Measurements from ENCODE around the gene SDHAF2.
"Not testable (repeated sequence)": the region's sequence is repeated elsewhere in the genome, so short reads cannot be mapped to it uniquely, and the experiment has no call there.

SDHAF2 gene

DNA sequence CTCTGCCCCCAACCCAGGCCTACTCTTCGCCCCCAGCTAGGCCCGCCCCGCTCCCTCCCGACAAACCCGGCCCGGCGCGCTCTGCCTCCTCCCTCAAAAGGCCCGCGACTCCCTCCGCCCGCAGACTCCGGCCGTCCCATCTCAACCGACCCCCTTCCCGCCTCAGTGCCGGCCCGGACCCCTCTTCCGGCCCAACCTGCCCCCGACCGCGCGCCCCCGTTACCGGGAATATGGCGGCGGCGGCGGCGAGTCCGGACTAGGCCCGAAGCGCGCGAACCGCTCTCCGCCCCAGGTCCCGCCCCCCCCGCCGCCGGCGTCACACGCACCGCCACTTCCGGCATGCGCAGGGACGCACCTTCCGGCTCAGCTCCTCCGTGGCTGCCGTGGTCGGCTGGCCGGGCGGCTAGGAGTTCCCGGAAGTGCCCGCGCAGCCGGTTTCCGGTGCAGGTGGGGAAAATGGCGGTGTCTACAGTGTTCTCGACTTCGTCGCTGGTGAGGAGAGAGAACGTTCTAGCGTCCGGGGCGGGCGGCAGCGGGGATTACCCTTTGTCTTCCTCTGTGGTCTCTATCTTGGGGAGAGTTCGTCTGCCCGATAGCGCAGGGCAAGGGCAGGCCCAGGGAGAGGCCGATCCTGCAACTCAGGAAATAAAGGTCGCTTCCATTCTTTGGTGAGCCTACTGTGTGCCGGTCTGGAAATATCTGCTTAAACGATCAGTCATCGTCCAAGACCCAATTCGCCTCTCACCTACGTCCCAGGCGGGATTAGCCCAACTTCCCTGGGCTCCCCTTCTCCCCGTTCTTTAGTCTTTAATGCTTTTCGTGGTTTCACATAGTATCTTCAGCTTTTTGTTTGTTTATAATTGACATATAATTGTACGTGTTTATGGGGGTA is at the start of gene SDHAF2, which contains the start of gene CPSF7:
Gene SDHAF2 (plus strand): TSS at position 434 of the 892 bp plus-strand sequence. CDS start 23 bp downstream, at position 457.
Gene CPSF7 (minus strand): TSS at position 285 of the 892 bp plus-strand sequence. CDS start 740 bp downstream, outside the sequence.
- peaks cover 3 to 30% (median 20%) of the 10 kb centered on the region in 5 donors for H3K4me1 ChIP-seq (ENCODE audit: control insufficient read depth in 5 of 5, insufficient read depth in 5 of 5, low read length in 5 of 5)
- peak within 1 kb of the TSS; percentile 85 to 99 (median 96) for H3K4me3 ChIP-seq (ENCODE audit: low read depth in 1 of 5, low read length in 5 of 5)
- peak within 1 kb of the TSS; percentile 97 to 99 (median 99) for H3K9ac ChIP-seq (ENCODE audit: low read length in 5 of 5)
- no peaks in the 10 kb centered on the region for H3K27me3 ChIP-seq (ENCODE audit: control insufficient read depth in 5 of 5, insufficient read depth in 4 of 5, low read length in 5 of 5)
- peaks cover 21 to 42% (median 31%) of the 10 kb centered on the region in 5 donors for H3K36me3 ChIP-seq (ENCODE audit: control insufficient read depth in 5 of 5, insufficient read depth in 5 of 5, low read length in 5 of 5)
- no peaks in the 10 kb centered on the region for H3K9me3 ChIP-seq (ENCODE audit: control insufficient read depth in 5 of 5, low read length in 5 of 5)
- H3K27ac ChIP-seq (ENCODE audit: low read depth, low read length): peak within 1 kb of the TSS; percentile 97

DNA sequence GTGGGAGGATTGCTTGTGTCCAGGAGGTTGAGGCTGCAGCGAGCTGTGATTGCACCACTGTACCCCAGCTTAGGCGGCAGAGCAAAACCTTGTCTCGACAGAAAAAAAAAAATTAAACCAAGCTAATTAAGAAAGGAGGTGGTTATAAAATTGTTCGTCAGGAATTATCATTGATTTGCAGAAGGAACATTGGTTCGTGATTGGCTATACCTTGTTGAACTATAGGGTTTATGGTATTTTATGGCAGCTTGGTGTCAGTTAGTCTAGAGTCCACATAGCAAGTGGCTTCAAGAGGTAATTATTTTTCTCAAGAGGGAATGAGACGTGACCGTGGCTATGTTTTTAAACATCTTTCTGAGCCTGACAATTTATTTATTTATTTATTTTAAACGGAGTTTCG is 49.0 kb upstream of the SDHAF2 start:
- Histone ChIP-seq H3K9ac (ENCODE audit: low read length in 5 of 5) (no peak overlapping the region), H3K27ac (ENCODE audit: low read depth, low read length) (no peak overlapping the region), H3K9me3 (ENCODE audit: control insufficient read depth in 5 of 5, low read length in 5 of 5) (no peaks in the 10 kb centered on the region), H3K27me3 (ENCODE audit: control insufficient read depth in 5 of 5, insufficient read depth in 4 of 5, low read length in 5 of 5) (no peaks in the 10 kb centered on the region), H3K36me3 (ENCODE audit: control insufficient read depth in 5 of 5, insufficient read depth in 5 of 5, low read length in 5 of 5) (peaks cover 0 to 3% (median 0%) of the 10 kb centered on the region in 5 donors), H3K4me3 (ENCODE audit: low read depth in 1 of 5, low read length in 5 of 5) (no peak overlapping the region), H3K4me1 (ENCODE audit: control insufficient read depth in 5 of 5, insufficient read depth in 5 of 5, low read length in 5 of 5) (peaks cover 2 to 29% (median 16%) of the 10 kb centered on the region in 5 donors)

DNA sequence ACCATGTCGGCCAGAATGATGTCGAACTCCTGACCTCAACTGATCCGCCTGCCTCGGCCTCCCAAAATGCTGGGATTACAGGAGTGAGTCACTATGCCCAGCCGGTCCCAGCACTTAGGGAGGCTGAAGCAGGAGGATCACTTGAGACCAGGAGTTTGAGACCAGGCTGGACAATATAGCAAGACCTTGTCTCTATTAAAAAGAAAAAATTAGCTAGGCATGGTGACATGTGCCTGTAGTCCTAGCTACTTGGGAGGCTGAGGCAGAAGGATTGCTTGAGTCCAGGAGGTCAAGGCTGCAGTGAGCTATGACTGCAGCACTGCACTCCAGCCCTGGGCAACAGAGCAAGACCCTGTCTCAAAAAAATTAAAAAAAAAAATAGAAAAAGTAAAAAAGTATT is 46.1 kb upstream of the SDHAF2 start:
- H3K27me3 ChIP-seq (ENCODE audit: control insufficient read depth in 5 of 5, insufficient read depth in 4 of 5, low read length in 5 of 5); H3K27ac ChIP-seq (ENCODE audit: low read depth, low read length); H3K36me3 ChIP-seq (ENCODE audit: control insufficient read depth in 5 of 5, insufficient read depth in 5 of 5, low read length in 5 of 5); H3K9me3 ChIP-seq (ENCODE audit: control insufficient read depth in 5 of 5, low read length in 5 of 5); H3K9ac ChIP-seq (ENCODE audit: low read length in 5 of 5); H3K4me3 ChIP-seq (ENCODE audit: low read depth in 1 of 5, low read length in 5 of 5): not testable (repeated sequence)
- H3K4me1 ChIP-seq (ENCODE audit: control insufficient read depth in 5 of 5, insufficient read depth in 5 of 5, low read length in 5 of 5): peaks cover 0 to 19% (median 14%) of the 10 kb centered on the region in 5 donors

- Histone ChIP-seq H3K9me3 (ENCODE audit: control insufficient read depth in 5 of 5, low read length in 5 of 5) (peaks cover 0 to under 1% (median 0%) of the 10 kb centered on the region in 5 donors), H3K27me3 (ENCODE audit: control insufficient read depth in 5 of 5, insufficient read depth in 4 of 5, low read length in 5 of 5) (no peaks in the 10 kb centered on the region), H3K4me3 (ENCODE audit: low read depth in 1 of 5, low read length in 5 of 5) (no peak overlapping the region), H3K36me3 (ENCODE audit: control insufficient read depth in 5 of 5, insufficient read depth in 5 of 5, low read length in 5 of 5) (no peaks in the 10 kb centered on the region), H3K9ac (ENCODE audit: low read length in 5 of 5) (no peak overlapping the region), H3K4me1 (ENCODE audit: control insufficient read depth in 5 of 5, insufficient read depth in 5 of 5, low read length in 5 of 5) (peaks cover 0 to 12% (median 7%) of the 10 kb centered on the region in 5 donors), H3K27ac (ENCODE audit: low read depth, low read length) (no peak overlapping the region)
Measured at GRCh38 chr11:61384271-61385242, 45.4 kb upstream of the SDHAF2 start.

GRCh38 chr11:61390161-61390560 is 39.8 kb upstream of the SDHAF2 start:
- Histone ChIP-seq H3K9ac (ENCODE audit: low read length in 5 of 5) (no peak overlapping the region), H3K27ac (ENCODE audit: low read depth, low read length) (no peak overlapping the region), H3K4me3 (ENCODE audit: low read depth in 1 of 5, low read length in 5 of 5) (no peak overlapping the region), H3K4me1 (ENCODE audit: control insufficient read depth in 5 of 5, insufficient read depth in 5 of 5, low read length in 5 of 5) (peaks cover 0 to 26% (median 24%) of the 10 kb centered on the region in 5 donors), H3K27me3 (ENCODE audit: control insufficient read depth in 5 of 5, insufficient read depth in 4 of 5, low read length in 5 of 5) (no peaks in the 10 kb centered on the region), H3K36me3 (ENCODE audit: control insufficient read depth in 5 of 5, insufficient read depth in 5 of 5, low read length in 5 of 5) (peaks cover 0 to 4% (median 3%) of the 10 kb centered on the region in 5 donors), H3K9me3 (ENCODE audit: control insufficient read depth in 5 of 5, low read length in 5 of 5) (peaks cover 0 to 3% (median 0%) of the 10 kb centered on the region in 5 donors)

DNA sequence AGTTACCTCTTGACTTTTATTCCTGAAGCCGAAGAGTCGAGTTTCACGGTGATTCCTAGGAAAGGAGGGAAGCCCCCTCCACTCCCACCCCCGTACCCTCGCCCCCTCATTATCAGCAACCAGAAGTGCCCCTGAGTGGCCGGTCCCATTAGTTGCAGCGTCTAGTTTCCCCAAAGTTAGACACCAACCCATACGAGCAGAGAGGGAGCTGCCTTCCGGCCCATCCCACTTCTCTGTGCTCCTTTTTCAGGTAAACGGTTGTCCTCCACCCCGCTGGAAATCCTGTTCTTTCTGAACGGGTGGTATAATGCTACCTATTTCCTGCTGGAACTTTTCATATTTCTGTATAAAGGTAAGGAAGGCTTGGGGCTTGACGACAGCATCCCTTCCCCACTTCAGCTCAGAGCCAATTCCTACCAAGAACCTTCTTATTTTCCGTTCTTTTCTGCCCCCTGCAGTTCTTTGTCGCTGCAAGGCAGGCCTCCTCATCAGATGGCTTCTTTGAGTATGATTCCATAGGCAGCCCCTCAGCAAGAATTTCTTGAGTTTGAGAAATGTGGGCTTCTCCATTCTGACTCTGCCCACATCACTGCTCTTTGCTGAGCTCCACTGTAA is 36.8 kb upstream of the SDHAF2 start:
- Histone ChIP-seq H3K9me3 (ENCODE audit: control insufficient read depth in 5 of 5, low read length in 5 of 5) (peaks cover 0 to 3% (median 0%) of the 10 kb centered on the region in 5 donors), H3K27ac (ENCODE audit: low read depth, low read length) (peak overlapping the region; percentile 57), H3K4me3 (ENCODE audit: low read depth in 1 of 5, low read length in 5 of 5) (peak overlapping the region; percentile 85 to 98 (median 96)), H3K9ac (ENCODE audit: low read length in 5 of 5) (peak overlapping the region; percentile 79 to 99 (median 86)), H3K4me1 (ENCODE audit: control insufficient read depth in 5 of 5, insufficient read depth in 5 of 5, low read length in 5 of 5) (peaks cover 0 to 19% (median 17%) of the 10 kb centered on the region in 5 donors), H3K27me3 (ENCODE audit: control insufficient read depth in 5 of 5, insufficient read depth in 4 of 5, low read length in 5 of 5) (no peaks in the 10 kb centered on the region), H3K36me3 (ENCODE audit: control insufficient read depth in 5 of 5, insufficient read depth in 5 of 5, low read length in 5 of 5) (peaks cover 0 to 14% (median 11%) of the 10 kb centered on the region in 5 donors)

DNA sequence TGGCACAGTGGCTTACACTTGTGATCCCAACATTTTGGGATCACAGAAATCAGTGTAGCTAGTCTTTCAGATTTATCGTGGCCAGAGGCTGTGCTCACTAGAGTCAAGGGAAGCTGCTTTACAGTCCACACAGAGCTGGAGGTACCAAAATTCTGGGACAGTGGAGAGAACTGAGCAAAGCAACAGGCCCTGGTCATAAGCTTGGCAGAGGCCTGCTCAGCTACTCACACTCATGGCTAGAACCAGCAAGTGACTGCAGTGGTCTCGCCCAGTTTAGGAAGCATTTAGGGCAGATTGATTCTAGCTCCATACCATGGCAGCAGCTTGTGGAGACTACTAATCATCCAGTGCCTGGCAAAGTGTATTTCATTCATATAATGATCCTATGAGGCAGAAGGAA is 28.8 kb upstream of the SDHAF2 start:
- peaks cover 30 to 62% (median 56%) of the 10 kb centered on the region in 5 donors for H3K36me3 ChIP-seq (ENCODE audit: control insufficient read depth in 5 of 5, insufficient read depth in 5 of 5, low read length in 5 of 5)

DNA sequence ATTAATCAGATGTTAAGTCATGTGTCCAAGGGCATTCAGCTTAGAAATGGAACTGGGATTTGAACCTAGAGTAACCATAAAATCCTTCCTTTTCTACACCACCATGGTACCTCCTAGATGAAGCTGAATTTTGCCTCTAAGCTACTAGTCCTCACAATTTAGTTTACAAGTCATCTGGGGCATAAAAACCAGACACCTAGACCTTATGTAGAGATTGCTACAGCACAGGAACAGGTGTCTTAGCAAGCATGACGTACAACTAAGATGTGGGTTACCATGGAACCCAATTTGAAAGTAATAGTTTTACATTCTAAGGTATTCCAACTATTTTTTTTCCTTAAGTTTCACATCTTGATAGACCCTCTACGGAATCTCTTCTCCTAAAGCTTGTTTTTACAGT is 28.4 kb upstream of the SDHAF2 start:
- Histone ChIP-seq H3K9ac (ENCODE audit: low read length in 5 of 5) (no peak overlapping the region), H3K27ac (ENCODE audit: low read depth, low read length) (no peak overlapping the region), H3K36me3 (ENCODE audit: control insufficient read depth in 5 of 5, insufficient read depth in 5 of 5, low read length in 5 of 5) (peaks cover 34 to 66% (median 59%) of the 10 kb centered on the region in 5 donors), H3K4me1 (ENCODE audit: control insufficient read depth in 5 of 5, insufficient read depth in 5 of 5, low read length in 5 of 5) (no peaks in the 10 kb centered on the region), H3K27me3 (ENCODE audit: control insufficient read depth in 5 of 5, insufficient read depth in 4 of 5, low read length in 5 of 5) (no peaks in the 10 kb centered on the region), H3K9me3 (ENCODE audit: control insufficient read depth in 5 of 5, low read length in 5 of 5) (no peaks in the 10 kb centered on the region), H3K4me3 (ENCODE audit: low read depth in 1 of 5, low read length in 5 of 5) (no peak overlapping the region)

More for the DNA sequence above, 28.8 kb upstream of the SDHAF2 start:
- Histone ChIP-seq H3K27me3 (ENCODE audit: control insufficient read depth in 5 of 5, insufficient read depth in 4 of 5, low read length in 5 of 5) (no peaks in the 10 kb centered on the region), H3K27ac (ENCODE audit: low read depth, low read length) (no peak overlapping the region), H3K4me3 (ENCODE audit: low read depth in 1 of 5, low read length in 5 of 5) (no peak overlapping the region), H3K4me1 (ENCODE audit: control insufficient read depth in 5 of 5, insufficient read depth in 5 of 5, low read length in 5 of 5) (no peaks in the 10 kb centered on the region), H3K9me3 (ENCODE audit: control insufficient read depth in 5 of 5, low read length in 5 of 5) (no peaks in the 10 kb centered on the region), H3K9ac (ENCODE audit: low read length in 5 of 5) (no peak overlapping the region)

DNA sequence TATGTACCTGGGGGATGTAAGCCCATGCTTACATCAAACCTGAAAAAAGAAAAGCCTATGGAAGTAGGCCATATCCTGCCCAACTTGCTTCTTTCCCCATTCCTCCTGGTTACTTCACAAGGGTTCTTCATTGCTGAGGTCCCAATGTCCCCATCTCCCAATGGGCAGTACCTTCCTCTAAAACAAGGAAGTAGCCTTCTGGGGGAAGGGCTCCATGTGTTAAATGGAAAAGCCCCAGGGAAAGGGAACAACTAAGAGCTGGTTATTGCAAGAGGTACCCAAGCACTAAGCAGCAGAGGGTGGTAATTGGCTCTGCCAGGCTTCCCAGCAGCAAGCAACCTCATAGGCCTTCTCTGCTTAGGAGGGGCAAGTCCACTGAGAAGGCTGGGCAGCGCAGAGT is 26.3 kb upstream of the SDHAF2 start:
- Histone ChIP-seq H3K36me3 (ENCODE audit: control insufficient read depth in 5 of 5, insufficient read depth in 5 of 5, low read length in 5 of 5) (peaks cover 41 to 74% (median 65%) of the 10 kb centered on the region in 5 donors), H3K27ac (ENCODE audit: low read depth, low read length) (no peak overlapping the region), H3K4me3 (ENCODE audit: low read depth in 1 of 5, low read length in 5 of 5) (no peak overlapping the region), H3K27me3 (ENCODE audit: control insufficient read depth in 5 of 5, insufficient read depth in 4 of 5, low read length in 5 of 5) (no peaks in the 10 kb centered on the region), H3K4me1 (ENCODE audit: control insufficient read depth in 5 of 5, insufficient read depth in 5 of 5, low read length in 5 of 5) (no peaks in the 10 kb centered on the region), H3K9ac (ENCODE audit: low read length in 5 of 5) (no peak overlapping the region), H3K9me3 (ENCODE audit: control insufficient read depth in 5 of 5, low read length in 5 of 5) (no peaks in the 10 kb centered on the region)

Data from subcutaneous abdominal adipose tissue (tissue), 5 donors.